ENCODE data around the gene KRTAP5-7.

DNA sequence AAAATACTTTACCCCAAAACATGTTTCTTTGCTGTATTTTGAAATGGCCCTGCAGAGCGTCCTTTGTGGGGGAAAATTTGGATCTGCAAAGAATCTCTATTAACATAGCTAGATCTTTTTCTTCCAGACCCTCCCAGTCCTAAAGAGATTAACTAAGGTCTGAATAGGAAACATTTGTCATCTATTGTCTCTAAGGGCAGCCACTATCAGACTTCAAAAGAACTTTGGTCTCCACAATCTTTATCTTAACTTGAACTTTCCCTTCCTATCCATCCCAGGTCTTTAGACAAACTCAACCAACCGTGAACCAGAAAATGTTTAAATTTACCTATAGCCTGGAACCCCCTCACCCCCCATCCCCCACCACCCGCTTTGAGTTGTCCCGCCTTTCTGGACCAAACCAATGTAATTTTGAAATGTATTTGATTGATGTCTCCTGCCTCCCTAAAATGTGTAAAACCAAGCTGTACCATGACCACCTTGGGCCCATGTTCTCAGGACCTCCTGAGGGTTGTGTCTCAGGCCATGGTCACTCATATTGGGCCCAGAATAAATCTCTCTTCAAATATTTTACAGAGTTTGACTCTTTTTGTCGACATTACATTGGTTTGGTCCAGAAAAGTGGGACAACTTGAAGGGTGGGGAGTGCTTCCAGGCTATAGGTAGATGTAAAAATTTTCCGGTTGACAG, 17.6 kb downstream of the KRTAP5-7 start:
- TF ChIP-seq, protein P1, sequence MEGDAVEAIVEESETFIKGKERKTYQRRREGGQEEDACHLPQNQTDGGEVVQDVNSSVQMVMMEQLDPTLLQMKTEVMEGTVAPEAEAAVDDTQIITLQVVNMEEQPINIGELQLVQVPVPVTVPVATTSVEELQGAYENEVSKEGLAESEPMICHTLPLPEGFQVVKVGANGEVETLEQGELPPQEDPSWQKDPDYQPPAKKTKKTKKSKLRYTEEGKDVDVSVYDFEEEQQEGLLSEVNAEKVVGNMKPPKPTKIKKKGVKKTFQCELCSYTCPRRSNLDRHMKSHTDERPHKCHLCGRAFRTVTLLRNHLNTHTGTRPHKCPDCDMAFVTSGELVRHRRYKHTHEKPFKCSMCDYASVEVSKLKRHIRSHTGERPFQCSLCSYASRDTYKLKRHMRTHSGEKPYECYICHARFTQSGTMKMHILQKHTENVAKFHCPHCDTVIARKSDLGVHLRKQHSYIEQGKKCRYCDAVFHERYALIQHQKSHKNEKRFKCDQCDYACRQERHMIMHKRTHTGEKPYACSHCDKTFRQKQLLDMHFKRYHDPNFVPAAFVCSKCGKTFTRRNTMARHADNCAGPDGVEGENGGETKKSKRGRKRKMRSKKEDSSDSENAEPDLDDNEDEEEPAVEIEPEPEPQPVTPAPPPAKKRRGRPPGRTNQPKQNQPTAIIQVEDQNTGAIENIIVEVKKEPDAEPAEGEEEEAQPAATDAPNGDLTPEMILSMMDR (conservative IDR thresholded peaks at IDR 0.05; ENCODE audit: low read depth, low read length) = no peak
- TF ChIP-seq EZH2 (IDR thresholded peaks at IDR 0.05; ENCODE audit: low read length, unreplicated experiment) = no peak
